Nephron (organoid): ENCODE measurements around the gene PINLYP.

Experiments used
- H3K27ac Mint-ChIP-seq, 3 experiments: 2 replicates each; pipeline ENCODE4 v1.8.0; 2020; ENCODE audit warnings: mixed read lengths in 3 of 3, mild to moderate bottlenecking in 2 of 3, moderate library complexity in 1 of 3
- H3K27me3 Mint-ChIP-seq: 2 replicates; pipeline ENCODE4 v1.8.0; 2021; ENCODE audit warnings: low read depth, mild to moderate bottlenecking, moderate library complexity, mixed read lengths
- H3K36me3 Mint-ChIP-seq: 2 replicates; pipeline ENCODE4 v1.8.0; 2020; ENCODE audit warnings: low read depth, mixed read lengths
- H3K4me1 Mint-ChIP-seq: 2 replicates; pipeline ENCODE4 v1.8.0; 2020; ENCODE audit warnings: mixed read lengths
- H3K4me3 Mint-ChIP-seq, 3 experiments: 2 replicates each; pipeline ENCODE4 v1.8.0; 2020; ENCODE audit warnings: mild to moderate bottlenecking in 3 of 3, mixed read lengths in 3 of 3, moderate library complexity in 2 of 3
- H3K9me3 Mint-ChIP-seq: 2 replicates; pipeline ENCODE4 v1.8.0; 2020; ENCODE audit warnings: mixed read lengths
- CTCF ChIP-seq, 3 experiments: fragments of 200-600 bp; sonication (generic); IDR thresholded peaks; one replicate each; pipeline ENCODE4 v1.5.0; 2021; ENCODE audit warnings: antibody characterized with exemption in 3 of 3; ENCODE audit not compliant: unreplicated experiment in 3 of 3

Gene PINLYP

GRCh38 chr19:43623889-43624670 is 48.5 kb downstream of the PINLYP start:
- H3K36me3 Mint-ChIP-seq, result peaks cover 41% of the 10 kb centered on the region
- H3K9me3 Mint-ChIP-seq, result no peaks in the 10 kb centered on the region
- peaks cover 17% of the 10 kb centered on the region for H3K4me1 Mint-ChIP-seq
- TF ChIP-seq CTCF (IDR thresholded peaks at IDR 0.05; ENCODE audit: unreplicated experiment in 3 of 3), result no peak
- no peaks in the 10 kb centered on the region for H3K27me3 Mint-ChIP-seq
- H3K27ac Mint-ChIP-seq, result peak overlapping the region; percentile 13 to 73 (median 42)
- peak overlapping the region in 1 of 3 experiments; percentile 9 for H3K4me3 Mint-ChIP-seq

DNA sequence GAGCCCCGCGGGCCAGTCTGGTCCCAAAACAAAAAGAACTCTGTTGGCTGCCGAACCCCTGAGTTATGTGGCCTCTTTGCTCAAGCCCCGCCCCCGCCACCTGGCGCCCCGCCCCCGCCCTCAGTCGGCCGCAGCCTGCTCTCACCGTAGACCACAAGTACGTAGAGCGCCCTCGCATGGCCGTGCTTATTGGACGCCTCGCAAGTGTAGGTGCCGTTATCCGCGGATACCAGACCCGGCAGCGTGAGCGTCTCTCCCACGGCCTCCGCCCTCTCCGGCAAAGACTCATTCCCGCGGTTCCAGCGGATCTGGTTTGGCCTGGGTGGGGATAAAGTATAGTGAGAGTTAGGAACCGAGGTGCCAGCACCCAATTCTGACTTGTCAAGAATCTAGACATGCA is 49.3 kb downstream of the PINLYP start:
- Mint-ChIP-seq H3K27ac (no peak overlapping the region), H3K9me3 (no peaks in the 10 kb centered on the region), H3K36me3 (peaks cover 42% of the 10 kb centered on the region), H3K27me3 (no peaks in the 10 kb centered on the region), H3K4me1 (peaks cover 13% of the 10 kb centered on the region), H3K4me3 (no peak overlapping the region)
- TF ChIP-seq CTCF (IDR thresholded peaks at IDR 0.05; ENCODE audit: unreplicated experiment in 3 of 3), result peak in 1 of 3 experiments; percentile 11

DNA sequence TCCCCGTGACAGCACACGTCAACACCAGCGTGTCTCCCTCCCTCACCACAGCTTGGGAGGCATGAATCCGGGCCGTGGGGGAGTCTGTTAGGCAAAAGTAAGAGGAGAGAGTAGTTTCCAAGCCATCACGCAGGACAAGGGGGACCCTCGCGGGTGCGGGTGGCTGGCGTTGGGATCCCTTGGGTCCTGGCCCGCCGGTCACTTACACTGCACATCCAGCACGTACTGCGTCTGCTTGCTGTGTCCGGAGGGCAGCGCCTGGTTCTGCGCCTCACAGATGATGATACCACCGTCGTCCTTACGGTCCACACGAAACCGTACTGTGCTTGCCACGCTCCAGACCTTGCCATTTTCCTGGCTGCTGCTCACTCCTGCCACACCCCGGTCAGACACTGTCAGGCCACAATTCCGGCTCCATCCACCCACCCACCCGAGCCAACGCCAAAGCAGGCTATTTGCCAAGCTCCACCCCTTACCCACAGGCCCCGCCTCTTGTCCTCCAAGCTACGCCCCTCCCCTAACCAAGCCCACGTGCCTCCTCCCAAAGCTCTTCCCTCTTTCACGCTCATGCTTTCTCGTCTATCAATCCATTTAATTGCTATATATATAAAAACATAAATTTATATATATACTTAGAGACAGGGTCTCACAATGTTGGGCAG is 50.4 kb downstream of the PINLYP start:
- no peaks in the 10 kb centered on the region for H3K27me3 Mint-ChIP-seq
- TF ChIP-seq CTCF (IDR thresholded peaks at IDR 0.05; ENCODE audit: unreplicated experiment in 3 of 3), result no peak
- H3K4me3 Mint-ChIP-seq, result no peak overlapping the region
- H3K27ac Mint-ChIP-seq, result no peak overlapping the region
- peaks cover 5% of the 10 kb centered on the region for H3K4me1 Mint-ChIP-seq
- H3K36me3 Mint-ChIP-seq, result peaks cover 42% of the 10 kb centered on the region
- no peaks in the 10 kb centered on the region for H3K9me3 Mint-ChIP-seq

DNA sequence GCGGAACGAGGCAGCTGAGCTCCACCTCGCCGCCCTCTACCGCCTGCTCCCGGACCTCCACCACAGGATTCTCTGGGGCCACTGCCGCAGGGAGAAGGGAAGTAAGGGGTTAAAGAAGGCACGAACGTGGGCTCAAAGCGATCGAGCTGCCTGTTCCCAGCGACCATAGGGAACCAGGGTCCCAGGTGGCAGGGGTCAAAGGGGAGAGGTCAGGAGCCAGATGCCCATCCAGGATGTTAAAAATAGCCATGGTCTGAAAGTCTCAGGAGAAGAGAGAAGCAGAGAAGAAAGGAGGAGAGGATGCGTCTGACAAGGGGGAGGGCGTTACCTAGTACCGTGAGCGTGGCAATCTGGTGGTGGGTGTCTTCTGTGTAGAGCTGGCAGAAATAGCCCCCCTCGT is 51.2 kb downstream of the PINLYP start:
- Mint-ChIP-seq H3K4me1 (peaks cover under 1% of the 10 kb centered on the region), H3K36me3 (peaks cover 38% of the 10 kb centered on the region), H3K27me3 (no peaks in the 10 kb centered on the region), H3K9me3 (no peaks in the 10 kb centered on the region), H3K27ac (no peak overlapping the region), H3K4me3 (no peak overlapping the region)
- TF ChIP-seq CTCF (IDR thresholded peaks at IDR 0.05; ENCODE audit: unreplicated experiment in 3 of 3), result no peak

DNA sequence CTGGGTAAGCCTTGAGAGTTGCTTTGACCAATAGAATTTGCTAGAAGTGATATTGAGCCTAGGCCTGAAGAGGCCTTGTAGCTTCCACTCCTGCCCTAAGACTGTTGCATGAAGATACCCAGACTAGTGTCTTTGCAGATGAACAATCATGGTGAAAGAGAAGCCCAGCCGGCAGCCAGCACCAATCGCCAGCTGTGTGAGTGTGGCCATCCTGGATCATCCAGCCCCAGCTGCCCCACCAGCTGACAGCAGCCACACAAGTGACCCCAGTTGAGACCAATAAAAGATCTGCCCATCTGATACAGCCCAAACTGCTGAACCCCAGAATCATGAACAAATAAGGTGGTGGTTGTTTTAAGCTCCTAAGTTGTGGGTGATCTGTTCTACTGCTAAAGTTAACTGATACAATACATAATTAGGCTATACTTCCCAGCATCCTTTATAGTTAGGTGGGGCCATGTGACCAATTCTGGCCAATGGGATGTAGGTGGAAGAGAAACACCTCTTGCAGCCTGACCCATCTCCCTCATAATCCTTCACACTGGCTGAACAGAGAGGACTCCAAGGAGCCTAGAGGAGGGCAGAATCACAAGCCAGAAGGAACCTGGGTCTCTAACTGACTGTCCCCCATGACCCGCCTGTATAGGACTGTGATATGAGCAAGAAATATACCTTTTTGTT is 53.2 kb downstream of the PINLYP start:
- Mint-ChIP-seq H3K4me1 (no peaks in the 10 kb centered on the region), H3K36me3 (peaks cover 34% of the 10 kb centered on the region), H3K4me3 (no peak overlapping the region), H3K27me3 (no peaks in the 10 kb centered on the region), H3K9me3 (no peaks in the 10 kb centered on the region), H3K27ac (no peak overlapping the region)
- no peak for TF ChIP-seq CTCF (IDR thresholded peaks at IDR 0.05; ENCODE audit: unreplicated experiment in 3 of 3)
